Measurements from ENCODE around the gene COL28A1.

DNA sequence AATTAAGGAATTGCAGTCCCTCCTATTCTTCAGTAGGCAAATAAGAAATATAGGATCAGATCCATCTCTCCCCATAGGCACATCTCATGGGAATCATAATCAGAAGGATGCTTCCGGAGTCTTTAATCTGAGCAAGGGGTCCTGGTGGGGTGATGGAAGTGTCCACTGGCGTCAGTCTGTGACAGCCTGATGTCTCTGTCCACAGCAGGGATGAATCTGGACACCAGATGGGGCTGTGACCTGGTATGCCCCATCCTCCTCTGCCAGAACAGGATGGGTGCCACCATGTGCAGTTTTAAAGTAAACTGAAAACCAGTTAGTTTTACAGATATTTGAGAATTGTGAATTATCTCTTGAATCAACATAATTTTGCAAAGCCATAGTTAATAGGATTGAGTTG lies 204.7 kb downstream of the COL28A1 start:
- TF ChIP-seq, protein P1, sequence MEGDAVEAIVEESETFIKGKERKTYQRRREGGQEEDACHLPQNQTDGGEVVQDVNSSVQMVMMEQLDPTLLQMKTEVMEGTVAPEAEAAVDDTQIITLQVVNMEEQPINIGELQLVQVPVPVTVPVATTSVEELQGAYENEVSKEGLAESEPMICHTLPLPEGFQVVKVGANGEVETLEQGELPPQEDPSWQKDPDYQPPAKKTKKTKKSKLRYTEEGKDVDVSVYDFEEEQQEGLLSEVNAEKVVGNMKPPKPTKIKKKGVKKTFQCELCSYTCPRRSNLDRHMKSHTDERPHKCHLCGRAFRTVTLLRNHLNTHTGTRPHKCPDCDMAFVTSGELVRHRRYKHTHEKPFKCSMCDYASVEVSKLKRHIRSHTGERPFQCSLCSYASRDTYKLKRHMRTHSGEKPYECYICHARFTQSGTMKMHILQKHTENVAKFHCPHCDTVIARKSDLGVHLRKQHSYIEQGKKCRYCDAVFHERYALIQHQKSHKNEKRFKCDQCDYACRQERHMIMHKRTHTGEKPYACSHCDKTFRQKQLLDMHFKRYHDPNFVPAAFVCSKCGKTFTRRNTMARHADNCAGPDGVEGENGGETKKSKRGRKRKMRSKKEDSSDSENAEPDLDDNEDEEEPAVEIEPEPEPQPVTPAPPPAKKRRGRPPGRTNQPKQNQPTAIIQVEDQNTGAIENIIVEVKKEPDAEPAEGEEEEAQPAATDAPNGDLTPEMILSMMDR (IDR thresholded peaks at IDR 0.05), result no peak
- no peak for TF ChIP-seq POLR2AphosphoS5 (IDR thresholded peaks at IDR 0.05)
- TF ChIP-seq POLR2A (IDR thresholded peaks at IDR 0.05), result no peak
- TF ChIP-seq EP300 (IDR thresholded peaks at IDR 0.05; ENCODE audit: low read depth), result no peak
